HG03025 (cell line): ENCODE results near the gene TRIM26.
"Not testable (repeated sequence)": the region's sequence is repeated elsewhere in the genome, so short reads cannot be mapped to it uniquely, and the experiment has no call there.

Experiments
- ATAC-seq: cut with Tn5 transposase; IDR thresholded peaks from one replicate; pipeline ENCODE4 v1.9.1; 2021; ENCODE audit warnings: mild to moderate bottlenecking, moderate library complexity; ENCODE audit not compliant: unreplicated experiment, low FRiP score

TRIM26 gene

GRCh38 chr6:30155520-30156261, 57.5 kb downstream of the TRIM26 start:
- ATAC-seq = no peak

- no peak for ATAC-seq
Measured at GRCh38 chr6:30154709-30155519, 58.3 kb downstream of the TRIM26 start.

GRCh38 chr6:30154061-30154460, 59.1 kb downstream of the TRIM26 start:
- no peak for ATAC-seq

- no peak for ATAC-seq
Measured at GRCh38 chr6:30152910-30153610, 60.1 kb downstream of the TRIM26 start.

GRCh38 chr6:30152016-30152673, 61.1 kb downstream of the TRIM26 start:
- ATAC-seq = no peak

- ATAC-seq = no peak
Measured at GRCh38 chr6:30151580-30151979, 61.6 kb downstream of the TRIM26 start.

- ATAC-seq = no peak
Measured at GRCh38 chr6:30150671-30151395, 62.4 kb downstream of the TRIM26 start.

GRCh38 chr6:30149858-30150550, 63.2 kb downstream of the TRIM26 start:
- no peak for ATAC-seq

GRCh38 chr6:30149234-30149633, 64.0 kb downstream of the TRIM26 start:
- ATAC-seq = no peak

GRCh38 chr6:30147096-30147495, 66.1 kb downstream of the TRIM26 start:
- no peak for ATAC-seq

GRCh38 chr6:30145818-30146217, 67.4 kb downstream of the TRIM26 start:
- no peak for ATAC-seq

- ATAC-seq = no peak
Measured at GRCh38 chr6:30144811-30145210, 68.4 kb downstream of the TRIM26 start.

GRCh38 chr6:30143780-30144179, 69.4 kb downstream of the TRIM26 start:
- no peak for ATAC-seq

- ATAC-seq = no peak
Measured at GRCh38 chr6:30142665-30143064, 70.5 kb downstream of the TRIM26 start.

GRCh38 chr6:30140240-30140639, 73.0 kb downstream of the TRIM26 start:
- ATAC-seq = not testable (repeated sequence)

GRCh38 chr6:30136570-30137286, 76.5 kb downstream of the TRIM26 start:
- ATAC-seq = no peak

GRCh38 chr6:30135757-30136156, 77.4 kb downstream of the TRIM26 start, which contains the start of gene TRIM40:
TSS of gene TRIM40 (plus strand) at chr6:30136140. CDS start at chr6:30137037, 897 bp downstream.
- ATAC-seq = no peak

- no peak for ATAC-seq
Measured at GRCh38 chr6:30135147-30135546, 78.1 kb downstream of the TRIM26 start.
